ENCODE results near the gene PCNT.

The PCNT gene

DNA sequence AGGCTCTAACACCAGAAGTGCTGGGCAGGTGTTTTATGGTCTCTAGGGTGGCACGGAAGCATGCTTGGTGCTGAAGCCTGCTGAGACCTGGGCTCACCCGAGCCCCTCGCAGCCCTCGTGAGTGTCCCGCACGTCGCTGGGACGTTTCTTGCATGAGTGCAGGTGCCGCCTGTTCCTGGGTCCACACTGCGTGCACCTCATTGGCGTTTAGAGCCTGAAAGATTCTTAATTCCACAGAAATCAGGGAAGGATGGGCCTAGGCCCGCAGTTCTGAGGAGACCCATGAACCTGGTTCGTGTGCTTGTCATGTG, 91.0 kb downstream of the PCNT start:
- no peak overlapping the region for H3K4me3 ChIP-seq (ENCODE audit: low read depth, low read length)
- no peak for DNase-seq (ENCODE audit: low read depth)

DNA sequence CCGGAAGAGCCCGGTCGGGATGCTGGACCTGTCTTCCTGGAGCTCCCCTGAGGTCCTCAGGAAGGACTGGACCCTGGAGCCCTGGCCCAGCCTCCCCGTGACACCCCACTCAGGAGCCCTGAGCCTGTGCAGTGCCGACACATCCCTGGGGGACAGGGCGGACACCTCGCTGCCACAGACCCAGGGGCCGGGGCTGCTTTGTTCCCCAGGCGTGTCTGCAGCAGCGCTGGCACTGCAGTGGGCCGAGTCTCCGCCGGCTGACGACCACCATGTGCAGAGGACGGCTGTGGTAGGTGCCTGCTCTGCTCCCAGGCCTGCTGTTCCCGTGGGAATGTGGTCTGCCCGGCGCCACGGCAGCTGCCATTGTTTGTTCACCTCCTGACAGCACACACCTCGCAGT, 92.6 kb downstream of the PCNT start:
- no peak overlapping the region for H3K4me3 ChIP-seq (ENCODE audit: low read depth, low read length)
- DNase-seq (ENCODE audit: low read depth) = no peak

DNA sequence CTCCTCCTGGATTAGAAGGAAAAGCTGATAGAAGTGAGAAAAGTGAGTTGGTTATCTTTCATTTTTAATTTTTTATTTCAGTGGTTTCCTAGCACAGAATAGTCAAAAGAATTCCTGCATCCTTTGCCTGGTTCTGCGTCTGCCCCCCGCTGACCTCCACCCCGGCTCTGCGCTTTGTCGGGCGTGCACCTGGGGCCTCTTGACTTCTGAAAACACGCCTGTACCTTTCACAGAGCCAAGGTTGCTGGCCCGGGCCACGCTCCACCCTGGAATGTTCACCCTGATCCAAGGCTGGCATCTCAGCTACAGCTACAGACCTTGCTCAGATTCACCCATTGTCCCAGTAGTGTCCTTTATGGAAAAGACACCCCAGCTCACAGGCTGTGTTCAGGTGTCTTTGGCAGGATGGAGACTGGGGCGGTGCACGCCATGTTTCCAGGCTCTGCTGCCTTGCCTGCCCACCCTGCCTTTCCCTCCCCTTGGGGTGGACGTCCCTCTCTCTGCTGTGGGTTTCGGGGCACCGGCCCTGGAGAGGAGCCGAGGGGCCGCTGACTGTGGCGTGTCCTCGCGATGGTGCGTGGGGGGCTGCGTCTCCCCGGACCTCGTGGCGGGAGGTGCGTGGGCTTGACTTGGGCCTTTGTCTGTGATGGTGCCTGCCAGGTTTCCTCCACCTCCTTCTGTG, 94.5 kb downstream of the PCNT start:
- no peak overlapping the region for H3K4me3 ChIP-seq (ENCODE audit: low read depth, low read length)
- no peak for DNase-seq (ENCODE audit: low read depth)

DNA sequence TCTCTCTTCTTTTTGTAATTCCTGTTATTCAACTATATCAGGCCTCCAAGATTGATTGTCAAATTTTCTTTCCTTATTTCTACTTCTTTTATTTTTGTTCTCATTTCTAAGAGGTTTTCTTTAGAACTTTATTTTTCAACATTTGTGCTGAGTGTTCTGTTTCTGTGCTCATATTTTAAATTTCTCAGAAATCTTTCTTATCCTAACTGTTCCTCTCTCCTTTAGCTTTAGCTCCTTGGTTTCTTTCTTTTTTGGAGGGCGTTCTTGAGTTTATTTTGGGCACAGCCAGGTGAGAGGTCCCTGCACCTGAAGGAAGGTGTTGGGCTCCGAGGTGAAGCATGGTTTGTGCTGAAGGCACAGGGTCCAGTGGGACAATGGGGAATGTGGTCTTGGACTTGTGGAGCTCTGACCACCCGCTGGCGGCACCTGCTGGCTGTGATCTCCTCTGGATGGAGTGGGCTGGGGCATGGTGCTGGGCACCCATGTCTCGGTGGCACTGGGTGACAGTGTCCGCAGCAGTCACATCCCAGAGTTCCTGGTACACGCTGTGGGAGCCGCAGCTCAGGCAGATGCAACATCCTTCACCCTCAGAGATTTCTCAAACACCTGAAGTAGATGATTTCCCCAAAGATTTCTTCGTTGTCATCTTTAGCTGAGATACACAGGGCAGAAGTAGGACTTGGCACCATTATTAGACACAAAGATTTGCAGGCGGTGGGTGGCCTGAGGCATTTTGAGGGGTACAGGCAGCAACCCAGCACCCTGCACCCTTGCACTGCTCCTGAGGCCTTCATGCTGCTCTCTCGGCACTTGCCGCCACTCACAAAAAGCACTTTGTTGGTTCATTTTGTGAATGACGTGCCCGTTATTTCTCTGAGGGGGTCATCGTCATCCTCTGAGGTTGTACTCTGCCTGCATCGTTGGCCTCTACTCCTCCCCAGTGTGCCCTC, 96.6 kb downstream of the PCNT start:
- no peak for DNase-seq (ENCODE audit: low read depth)
- H3K4me3 ChIP-seq (ENCODE audit: low read depth, low read length) = no peak overlapping the region

GRCh38 chr21:46421191-46421750, 97.3 kb downstream of the PCNT start:
- no peak for DNase-seq (ENCODE audit: low read depth)

GRCh38 chr21:46421756-46422555, 98.0 kb downstream of the PCNT start:
- H3K4me3 ChIP-seq (ENCODE audit: low read depth, low read length) = no peak overlapping the region
- no peak for DNase-seq (ENCODE audit: low read depth)

More at GRCh38 chr21:46421191-46421750, 97.3 kb downstream of the PCNT start:
- no peak overlapping the region for H3K4me3 ChIP-seq (ENCODE audit: low read depth, low read length)

- DNase-seq (ENCODE audit: low read depth) = no peak
- no peak overlapping the region for H3K4me3 ChIP-seq (ENCODE audit: low read depth, low read length)
Measured at GRCh38 chr21:46422636-46423241, 98.8 kb downstream of the PCNT start.

DNA sequence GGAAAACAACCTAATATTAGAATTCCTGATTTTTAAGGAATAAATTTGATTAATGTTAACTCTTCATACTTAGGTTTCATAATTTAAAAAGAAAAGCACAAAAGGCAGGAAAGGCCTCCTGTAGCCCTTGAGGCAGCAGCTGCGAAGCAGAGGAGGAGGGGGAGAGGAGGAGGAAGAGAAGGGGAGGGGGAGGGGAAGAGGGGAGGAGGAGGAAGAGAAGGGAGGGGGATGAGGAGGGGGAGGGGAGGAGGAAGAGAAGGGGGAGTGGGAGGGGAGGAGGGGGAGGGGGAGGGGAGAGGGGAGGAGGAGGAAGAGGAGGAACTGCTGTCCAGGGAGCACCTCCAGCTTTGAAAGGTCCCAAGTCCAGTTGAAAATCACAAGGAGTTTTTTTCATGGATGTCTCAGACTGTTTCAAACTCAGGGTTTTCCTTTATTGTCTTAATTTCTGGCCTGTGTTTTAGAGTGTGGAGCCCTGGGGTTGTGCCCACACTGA, 99.6 kb downstream of the PCNT start:
- no peak overlapping the region for H3K4me3 ChIP-seq (ENCODE audit: low read depth, low read length)
- no peak for DNase-seq (ENCODE audit: low read depth)

GRCh38 chr21:46424039-46424591, 100.2 kb downstream of the PCNT start:
- H3K4me3 ChIP-seq (ENCODE audit: low read depth, low read length) = no peak overlapping the region
- no peak for DNase-seq (ENCODE audit: low read depth)

DNA sequence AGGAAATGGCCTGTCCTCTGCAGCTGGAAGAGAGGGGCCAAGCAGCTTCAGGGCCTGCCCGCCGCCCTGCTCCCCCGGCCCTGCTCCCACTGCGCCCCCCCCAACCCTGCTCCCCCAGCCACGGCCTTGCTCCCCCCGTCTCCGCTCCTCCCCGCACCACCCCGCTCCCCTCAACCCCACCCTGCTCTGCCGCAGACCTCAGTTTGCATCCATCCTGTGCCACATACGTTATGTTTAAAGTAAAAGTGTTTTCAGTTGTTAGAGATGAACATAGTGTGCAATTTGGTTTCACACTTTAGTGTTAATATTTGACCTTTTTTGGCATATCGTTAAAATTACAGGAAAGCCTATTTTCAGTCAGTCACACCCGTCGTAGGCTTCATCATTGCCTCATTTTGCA, 100.7 kb downstream of the PCNT start:
- DNase-seq (ENCODE audit: low read depth) = no peak
- no peak overlapping the region for H3K4me3 ChIP-seq (ENCODE audit: low read depth, low read length)

DNA sequence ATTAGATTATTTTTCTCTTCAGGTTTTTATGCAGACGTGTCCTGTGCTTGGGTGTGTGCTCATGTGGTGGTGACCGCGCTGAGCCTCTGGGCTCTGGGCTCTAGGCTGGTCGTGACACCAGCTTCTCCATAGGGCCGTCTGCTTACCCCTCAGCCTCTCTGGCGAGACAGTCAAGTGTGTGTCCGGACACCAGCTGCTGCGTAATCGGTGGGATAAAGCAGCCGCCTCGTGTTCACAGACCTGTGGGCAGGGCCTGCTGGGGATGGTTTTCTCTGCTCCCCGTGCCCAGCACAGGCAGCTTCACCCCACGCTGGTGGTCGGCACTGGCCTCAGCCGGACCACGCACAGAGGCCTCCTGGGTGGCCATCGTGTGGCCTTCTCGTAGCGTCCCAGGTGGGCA, 101.1 kb downstream of the PCNT start:
- H3K4me3 ChIP-seq (ENCODE audit: low read depth, low read length) = no peak overlapping the region
- DNase-seq (ENCODE audit: low read depth) = no peak

- H3K4me3 ChIP-seq (ENCODE audit: low read depth, low read length) = no peak overlapping the region
- no peak for DNase-seq (ENCODE audit: low read depth)
Measured at GRCh38 chr21:46425571-46425970, 101.6 kb downstream of the PCNT start.

- H3K4me3 ChIP-seq (ENCODE audit: low read depth, low read length) = no peak overlapping the region
- DNase-seq (ENCODE audit: low read depth) = no peak
Measured at GRCh38 chr21:46426313-46427046, 102.5 kb downstream of the PCNT start.

DNA sequence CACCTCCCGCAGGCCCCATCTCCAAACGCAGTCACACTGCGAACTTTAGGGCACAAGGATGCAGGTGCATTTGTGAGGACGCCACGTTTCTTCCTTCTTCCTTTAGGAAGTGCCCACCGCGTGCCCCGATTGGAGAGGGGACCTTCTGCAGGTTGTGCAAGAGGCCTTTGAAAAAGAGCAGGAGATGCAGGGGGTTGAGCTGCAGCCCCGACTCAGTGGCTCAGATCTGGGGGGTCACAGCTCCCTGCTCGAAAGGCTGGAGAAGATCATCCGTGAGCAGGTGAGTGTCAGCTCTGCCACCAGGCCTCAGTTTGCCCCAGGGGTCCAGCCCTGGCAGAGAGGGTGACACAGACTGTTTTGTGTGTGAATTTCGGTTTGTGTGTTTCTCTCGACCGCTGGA, 103.6 kb downstream of the PCNT start:
- DNase-seq (ENCODE audit: low read depth) = no peak

DNA sequence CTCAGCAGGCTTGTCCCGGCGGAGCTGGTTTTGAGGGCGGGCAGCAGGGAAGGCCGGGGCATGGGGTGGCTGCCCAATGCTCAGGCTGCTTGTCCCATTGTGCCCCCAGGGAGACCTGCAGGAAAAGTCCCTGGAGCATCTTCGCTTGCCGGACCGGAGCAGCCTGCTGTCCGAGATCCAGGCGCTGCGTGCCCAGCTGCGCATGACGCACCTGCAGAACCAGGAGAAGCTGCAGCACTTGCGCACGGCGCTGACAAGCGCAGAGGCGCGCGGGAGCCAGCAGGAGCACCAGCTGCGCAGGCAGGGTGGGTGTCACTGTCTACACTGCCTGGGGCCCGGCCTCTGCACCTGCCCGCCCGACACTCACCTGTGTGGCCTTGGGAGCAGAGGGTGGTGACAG, 104.3 kb downstream of the PCNT start:
- DNase-seq (ENCODE audit: low read depth) = no peak
- no peak overlapping the region for H3K4me3 ChIP-seq (ENCODE audit: low read depth, low read length)

More for the DNA sequence above, 103.6 kb downstream of the PCNT start:
- H3K4me3 ChIP-seq (ENCODE audit: low read depth, low read length) = no peak overlapping the region

DNA sequence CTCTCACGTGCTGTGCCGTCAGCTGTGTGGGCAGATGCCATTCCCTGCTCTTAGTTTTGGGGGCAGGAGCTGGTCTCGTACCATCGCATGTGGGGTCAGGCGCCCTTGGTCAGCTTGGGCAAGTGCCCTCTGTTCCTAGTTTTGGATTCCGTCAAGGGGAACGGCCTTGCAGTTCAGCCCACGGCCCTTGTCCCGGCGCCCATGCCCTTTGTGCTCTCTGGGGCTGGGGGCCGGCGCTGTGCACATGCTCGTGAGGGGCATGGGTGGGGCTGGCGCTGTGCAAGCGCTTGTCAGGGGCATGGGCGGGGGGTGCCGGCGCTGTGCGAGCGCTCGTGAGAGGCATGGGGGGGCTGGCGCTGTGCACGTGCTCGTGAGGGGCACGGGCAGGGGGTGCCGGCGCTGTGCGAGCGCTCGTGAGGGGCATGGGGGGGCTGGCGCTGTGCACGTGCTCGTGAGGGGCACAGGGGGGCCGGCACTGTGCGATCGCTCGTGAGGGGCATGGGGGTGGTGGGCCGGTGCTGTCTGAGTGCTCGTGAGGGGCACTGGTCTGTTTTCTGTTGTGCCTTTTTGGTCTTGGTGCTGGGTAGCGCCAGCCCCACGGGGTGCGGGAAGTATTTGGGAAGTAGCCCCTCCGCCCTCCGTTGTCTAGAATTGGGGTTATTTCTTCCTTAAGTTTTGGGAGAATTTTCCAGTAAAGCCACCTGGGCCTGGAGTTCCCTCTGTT, 105.2 kb downstream of the PCNT start:
- no peak for DNase-seq (ENCODE audit: low read depth)
- no peak overlapping the region for H3K4me3 ChIP-seq (ENCODE audit: low read depth, low read length)

- no peak for DNase-seq (ENCODE audit: low read depth)
- H3K4me3 ChIP-seq (ENCODE audit: low read depth, low read length) = no peak overlapping the region
Measured at GRCh38 chr21:46429754-46430681, 106.1 kb downstream of the PCNT start.
